SKM-1 (cell line): ENCODE measurements around the gene TPM1.

Source experiments
- DNase-seq: peaks from one replicate; lab custom pipeline; 2025; ENCODE audit not compliant: unreplicated experiment; lab: John Stamatoyannopoulos, UW

The TPM1 gene

DNA sequence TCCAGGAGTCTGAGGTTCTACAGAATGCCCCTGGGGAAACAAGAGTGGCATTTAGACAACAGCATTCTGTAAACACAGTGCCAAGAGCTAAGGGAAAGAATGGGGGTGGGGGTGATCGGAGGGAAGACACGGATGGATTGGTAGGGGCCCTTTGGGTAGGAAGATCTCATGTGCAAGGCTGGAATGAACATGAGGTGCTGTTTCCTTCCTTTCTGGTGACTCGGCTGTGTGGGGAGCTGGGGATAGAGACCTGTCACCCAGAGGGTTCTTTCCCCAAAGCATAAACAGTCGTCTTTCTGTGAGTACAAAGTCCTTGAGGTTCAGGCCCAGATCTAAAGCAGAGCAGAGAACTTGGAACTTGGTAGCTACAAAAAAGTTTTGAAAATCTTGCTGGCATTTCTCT is 11.7 kb downstream of the TPM1 start:
- no peak for DNase-seq

DNA sequence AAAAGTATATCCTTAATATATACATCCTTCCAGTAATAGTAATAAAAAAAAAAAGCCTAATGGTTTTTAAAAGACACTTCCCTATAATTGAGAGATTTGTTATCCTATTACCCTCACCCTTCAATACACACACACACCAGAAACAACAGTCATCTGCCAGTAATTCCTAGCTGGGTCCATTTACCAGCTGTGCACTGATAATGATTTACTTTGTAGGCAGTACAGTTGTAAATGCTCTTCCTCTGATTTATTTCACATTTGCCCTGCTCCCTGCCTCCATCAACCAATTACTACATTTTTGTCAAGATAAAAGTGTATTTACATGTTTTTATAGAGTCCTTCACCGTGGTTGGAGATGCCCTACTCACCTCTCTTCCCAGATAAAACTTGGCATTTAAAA is 12.4 kb downstream of the TPM1 start:
- no peak for DNase-seq

DNA sequence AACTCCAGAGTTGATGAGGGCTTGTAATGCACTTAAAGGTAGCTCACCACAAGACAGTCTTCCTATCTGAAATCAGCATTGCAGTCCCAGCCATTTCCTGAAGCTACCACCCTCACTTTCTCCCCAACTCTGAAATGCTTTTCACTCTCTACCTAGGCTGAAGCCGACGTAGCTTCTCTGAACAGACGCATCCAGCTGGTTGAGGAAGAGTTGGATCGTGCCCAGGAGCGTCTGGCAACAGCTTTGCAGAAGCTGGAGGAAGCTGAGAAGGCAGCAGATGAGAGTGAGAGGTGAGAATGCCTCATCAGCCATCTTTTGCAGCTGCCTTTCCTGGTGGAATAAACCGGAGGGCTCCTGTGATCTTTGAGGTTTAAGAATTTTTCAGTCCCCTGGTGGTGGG is 14.3 kb downstream of the TPM1 start:
- no peak for DNase-seq

DNA sequence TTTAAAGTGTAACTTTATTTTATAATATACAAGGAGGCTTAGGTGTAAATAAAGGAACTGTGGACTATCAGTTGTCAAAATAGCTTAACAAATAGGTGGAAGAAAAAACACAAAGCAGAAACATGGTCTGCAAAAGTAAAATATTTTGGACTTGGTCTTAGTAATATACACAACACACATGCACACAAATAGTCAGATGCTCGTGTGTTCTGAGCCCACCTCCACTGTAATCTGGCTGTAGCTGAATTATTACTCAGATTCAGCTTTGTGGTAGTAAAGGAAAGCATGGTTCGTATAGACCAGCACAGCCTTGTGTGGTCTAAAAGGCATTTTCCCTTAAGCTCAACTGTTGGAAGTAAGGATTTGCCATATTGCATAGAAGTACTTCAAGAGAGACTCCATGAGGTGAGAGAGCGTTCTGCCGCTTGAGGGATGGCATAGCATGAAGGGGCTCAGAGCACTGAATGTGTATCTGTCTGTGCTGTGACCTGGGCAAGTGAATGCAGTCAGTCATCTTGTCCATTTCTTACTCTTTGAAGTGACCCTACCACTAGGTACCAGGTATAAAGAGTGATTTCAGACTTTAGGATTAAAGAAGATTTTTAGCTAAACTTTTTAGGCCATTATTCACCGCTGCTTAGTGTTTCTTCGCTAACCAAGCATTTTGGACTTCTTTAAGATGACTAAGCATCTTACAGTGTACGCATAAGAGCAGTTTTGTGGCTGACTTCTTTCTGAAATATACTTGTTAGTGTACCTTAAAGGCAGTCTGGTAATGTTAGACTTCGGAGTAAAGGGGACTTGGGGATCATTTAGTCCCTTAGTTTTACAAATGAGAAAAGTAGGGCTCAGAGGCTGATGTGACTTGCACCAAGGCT is 15.2 kb downstream of the TPM1 start:
- DNase-seq: no peak

DNA sequence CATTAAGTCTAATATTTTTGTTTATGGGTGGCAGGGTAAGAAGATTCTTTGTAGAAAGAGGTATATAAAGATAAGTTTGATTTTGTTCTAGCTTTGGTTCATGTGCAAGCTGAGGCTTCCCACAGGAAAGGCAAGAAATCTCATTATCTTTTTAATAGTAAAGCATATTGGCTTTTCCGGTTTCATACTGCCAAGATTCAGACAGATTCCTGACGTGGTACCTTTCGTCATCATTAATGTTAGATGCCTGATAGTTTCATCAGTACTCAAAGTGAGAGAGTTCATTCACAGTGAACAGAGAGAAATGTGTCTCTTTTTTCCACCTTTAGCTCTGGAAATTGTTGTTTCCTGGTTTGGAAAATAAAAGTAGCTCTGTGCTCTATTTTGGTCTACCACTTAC is 16.5 kb downstream of the TPM1 start:
- no peak for DNase-seq

DNA sequence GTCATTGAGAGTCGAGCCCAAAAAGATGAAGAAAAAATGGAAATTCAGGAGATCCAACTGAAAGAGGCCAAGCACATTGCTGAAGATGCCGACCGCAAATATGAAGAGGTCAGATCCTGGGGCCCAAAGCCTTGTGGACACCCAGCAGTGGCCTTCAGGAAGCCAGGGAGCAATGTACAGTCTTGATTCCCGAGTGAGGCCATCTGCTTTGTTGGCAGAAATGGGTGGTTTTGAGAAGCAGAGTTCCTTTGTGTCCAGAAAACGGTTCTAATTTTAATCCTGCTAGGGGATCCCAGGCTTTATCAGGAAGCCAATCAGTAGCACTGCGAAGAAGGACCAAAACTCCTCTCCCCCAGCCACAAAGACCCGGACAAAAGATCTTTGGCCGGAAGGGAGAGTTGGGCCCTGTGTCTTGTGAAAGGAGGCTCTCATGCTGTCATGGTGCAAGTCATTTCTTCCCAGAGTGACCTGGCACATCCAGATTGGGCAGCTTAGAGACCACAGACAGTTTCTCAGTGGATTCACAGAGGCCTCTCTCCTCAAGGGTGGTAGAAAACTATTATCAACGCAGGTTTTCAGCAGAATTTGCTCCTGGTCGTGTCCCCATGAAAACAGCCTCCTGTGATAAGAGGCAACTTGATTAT is 17.1 kb downstream of the TPM1 start:
- no peak for DNase-seq

DNA sequence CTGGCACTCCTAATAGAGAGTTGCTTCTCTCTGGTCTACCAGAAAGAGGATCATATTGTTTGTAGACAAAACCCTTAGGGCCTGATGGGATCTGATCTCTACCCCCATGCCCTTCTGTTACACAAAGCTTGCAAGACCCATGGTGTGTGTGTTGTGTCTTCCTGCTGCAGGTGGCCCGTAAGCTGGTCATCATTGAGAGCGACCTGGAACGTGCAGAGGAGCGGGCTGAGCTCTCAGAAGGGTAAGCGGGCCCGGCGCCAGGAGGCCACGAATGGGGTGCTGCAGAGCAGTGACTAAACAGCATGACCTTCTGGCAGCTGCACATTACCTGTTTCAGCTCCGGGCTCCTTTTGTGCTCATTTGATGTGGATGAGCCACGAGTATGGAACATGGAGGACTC is 18.2 kb downstream of the TPM1 start:
- DNase-seq: no peak

DNA sequence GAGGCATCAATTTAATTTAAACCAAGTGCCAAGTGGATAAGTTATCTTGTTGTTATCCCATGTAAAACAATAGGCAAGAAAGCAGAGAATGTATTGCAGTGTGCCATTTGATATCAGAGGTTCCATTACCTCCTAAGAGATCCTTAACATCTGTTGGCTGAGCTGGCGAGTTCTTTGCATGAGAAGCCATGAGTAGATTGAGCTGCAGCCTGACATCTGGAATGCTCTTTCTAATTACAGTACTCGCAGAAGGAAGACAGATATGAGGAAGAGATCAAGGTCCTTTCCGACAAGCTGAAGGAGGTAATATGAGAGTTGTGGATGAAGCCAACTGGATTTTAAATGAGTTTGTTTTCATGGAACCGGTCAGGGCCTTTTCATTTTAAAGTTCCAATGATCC is 19.4 kb downstream of the TPM1 start:
- DNase-seq: no peak

DNA sequence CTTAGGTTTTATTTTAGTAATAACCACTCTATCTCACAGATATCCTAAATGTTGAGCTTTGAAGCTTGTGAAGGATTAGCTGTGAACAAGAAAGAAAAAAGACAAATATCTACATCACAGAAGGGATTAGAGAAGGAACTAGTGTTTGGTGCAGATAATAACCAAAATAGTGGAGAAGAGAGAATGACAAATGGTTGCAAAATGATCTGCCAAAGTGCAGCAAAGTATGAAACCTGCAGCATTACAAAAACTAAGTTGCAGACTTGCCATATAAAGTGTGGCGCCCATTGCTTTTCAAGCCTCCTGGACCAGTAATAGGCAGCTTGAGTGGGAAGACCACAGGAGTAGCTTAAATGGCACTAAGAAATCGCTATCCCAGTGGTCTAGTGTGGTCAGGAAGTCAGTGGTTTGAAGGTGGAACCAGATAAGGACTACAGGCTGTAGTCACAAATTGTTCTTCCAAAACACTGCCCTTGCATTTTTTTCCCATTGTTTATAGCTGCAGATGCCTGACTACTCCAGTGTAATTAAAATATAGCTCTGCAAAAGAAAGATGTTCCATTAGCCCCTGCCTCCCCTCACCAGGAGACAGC is 20.7 kb downstream of the TPM1 start:
- no peak for DNase-seq

DNA sequence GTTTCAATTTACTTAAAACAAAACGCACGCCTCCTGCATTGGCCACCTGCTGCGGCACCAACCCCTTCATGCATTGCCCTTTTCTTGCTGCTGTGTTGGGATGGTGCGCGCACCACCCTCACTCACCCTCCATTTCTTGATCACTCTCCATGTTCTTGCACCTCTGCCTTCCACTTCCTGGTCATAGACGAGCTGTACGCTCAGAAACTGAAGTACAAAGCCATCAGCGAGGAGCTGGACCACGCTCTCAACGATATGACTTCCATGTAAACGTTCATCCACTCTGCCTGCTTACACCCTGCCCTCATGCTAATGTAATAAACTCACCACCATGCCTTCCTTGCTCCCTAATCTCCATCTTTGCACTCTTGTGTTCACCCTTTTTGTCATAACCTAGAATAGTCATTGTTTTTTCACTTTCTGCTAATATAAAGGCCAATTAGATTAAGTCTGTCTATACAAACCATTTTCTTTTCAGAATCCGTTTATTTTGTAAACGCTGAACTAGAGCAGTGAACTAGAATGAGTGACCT is 21.4 kb downstream of the TPM1 start:
- no peak for DNase-seq

DNA sequence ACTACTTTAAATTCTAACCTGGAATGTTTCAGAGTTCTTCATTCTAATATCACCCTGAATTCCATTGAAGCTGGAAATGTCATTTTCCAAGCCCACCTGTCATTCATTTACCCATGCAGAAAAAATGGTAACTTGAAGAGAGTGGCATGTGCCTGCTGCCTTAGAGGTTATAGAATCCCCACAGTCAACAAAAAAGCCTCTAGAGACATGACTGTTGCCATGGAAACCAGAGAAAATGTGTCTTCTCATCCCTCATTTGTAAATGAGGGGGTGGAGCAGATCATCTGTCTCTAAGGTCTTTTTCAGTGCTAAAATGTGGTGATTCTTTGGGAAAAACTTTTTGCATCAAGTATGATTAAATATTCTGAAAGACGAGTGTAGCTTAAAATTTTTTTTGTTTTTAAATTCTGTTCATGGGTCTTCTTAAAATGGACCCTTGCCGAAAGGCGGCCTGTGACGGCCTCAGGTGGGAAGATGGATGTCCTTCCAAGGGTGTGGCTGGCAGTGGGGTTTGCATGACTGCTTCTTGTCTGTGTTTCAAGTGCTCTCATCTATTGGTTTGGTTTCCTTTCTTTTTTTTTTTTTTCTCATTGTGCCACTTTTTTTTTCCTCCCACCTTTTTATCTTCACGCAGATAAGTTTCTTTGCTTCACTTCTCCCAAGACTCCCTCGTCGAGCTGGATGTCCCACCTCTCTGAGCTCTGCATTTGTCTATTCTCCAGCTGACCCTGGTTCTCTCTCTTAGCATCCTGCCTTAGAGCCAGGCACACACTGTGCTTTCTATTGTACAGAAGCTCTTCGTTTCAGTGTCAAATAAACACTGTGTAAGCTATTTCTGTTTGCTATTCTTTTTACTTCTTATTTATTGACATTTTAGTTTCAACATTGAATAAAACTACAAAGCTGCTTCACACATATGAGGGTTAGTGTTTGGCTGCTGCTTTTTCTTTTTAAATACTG is 23.0 kb downstream of the TPM1 start:
- DNase-seq: no peak

DNA sequence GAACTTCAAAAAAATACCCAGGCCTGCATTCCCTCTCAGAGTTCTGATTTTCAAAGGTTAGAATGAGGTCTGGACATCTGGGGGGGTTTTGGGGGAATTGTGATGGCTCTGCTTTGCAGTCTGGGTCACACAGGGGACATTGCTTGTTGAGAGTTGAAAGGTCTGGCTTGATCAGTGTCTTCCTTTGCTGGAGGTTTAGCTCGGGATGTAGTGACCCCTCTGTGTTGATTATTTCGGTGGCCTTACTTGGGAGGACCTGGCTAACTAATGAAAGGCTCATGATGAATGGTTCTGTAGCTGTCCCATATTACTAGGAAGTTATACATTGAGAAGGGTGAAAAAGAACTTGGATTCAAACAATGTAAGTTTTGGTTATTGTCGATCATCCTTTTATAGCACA is 23.7 kb downstream of the TPM1 start:
- no peak for DNase-seq

DNA sequence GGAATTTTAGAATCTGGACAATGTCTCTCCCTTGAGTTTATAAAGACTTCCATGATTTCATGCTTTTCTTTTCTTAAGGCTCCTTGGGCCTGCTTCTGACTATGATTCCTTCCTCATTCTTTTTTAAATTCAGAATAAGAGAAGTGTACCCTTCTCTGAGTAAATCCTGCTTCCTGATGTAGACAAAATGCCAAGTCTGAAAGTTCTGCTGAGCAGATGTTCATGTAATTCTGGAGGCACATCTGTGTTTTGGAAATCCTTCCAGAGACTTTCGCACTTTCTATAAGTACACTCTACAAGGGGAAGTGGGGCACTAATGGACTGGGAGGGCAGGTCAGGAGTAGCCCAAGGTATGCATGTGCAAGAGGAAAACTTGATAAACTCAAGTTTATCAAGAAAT is 24.8 kb downstream of the TPM1 start:
- DNase-seq: no peak

DNA sequence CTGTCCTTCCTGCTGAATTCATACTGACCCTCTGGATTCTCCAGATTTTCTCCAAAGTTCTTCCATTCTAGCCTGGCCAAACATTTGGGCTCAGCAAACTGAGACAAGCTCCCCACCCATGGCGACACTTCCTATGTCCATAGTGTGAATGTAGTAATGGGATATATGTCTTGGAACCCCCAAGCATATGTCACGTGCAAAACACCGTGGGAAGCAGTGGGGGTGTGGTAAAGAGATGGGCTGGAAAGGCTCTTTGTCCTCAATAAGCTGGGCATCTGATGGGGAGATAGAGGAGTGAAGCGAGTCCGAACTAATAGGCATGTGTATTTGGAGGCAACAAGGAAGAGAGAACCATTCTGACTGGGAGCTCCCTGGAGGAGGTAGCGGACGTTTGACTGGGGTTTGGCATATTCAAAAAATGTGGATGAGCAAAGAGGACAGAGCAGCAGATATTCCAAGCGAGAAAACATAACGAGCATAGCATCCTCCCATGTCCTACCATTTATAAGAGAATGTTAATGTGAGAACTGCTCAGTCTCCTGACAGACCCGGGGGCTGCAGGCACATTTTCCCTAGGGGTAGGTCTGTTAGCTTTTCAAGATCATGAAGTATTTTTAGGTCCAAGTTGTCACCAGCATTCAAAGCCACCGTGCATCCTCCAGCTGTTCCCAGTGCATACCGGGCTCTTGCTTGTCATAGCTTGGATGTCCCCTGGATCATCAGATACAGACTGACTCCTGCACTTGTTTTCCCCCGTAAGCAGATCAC is 25.6 kb downstream of the TPM1 start:
- no peak for DNase-seq

DNA sequence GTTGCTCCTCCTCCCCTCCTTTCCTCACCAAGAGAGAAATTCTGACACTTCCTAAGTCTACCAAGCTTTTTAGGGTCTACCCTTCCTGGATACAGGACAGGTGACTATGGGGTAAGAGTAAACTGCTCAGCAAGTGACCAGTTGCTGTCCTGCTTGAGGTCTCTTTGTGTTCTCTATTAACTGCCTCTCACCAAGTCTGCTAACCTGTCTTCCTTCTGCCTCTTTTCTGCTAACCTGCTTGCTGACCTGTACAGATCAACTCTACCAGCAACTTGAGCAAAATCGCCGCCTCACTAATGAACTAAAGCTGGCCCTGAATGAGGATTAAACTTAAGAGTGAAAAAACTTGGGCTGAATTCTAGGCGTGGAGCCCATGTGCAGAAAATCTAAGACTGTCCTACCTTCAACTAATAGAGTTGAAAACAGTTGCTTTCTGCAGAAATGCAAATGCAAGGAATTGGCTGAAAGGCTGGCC is 27.1 kb downstream of the TPM1 start:
- DNase-seq: no peak

DNA sequence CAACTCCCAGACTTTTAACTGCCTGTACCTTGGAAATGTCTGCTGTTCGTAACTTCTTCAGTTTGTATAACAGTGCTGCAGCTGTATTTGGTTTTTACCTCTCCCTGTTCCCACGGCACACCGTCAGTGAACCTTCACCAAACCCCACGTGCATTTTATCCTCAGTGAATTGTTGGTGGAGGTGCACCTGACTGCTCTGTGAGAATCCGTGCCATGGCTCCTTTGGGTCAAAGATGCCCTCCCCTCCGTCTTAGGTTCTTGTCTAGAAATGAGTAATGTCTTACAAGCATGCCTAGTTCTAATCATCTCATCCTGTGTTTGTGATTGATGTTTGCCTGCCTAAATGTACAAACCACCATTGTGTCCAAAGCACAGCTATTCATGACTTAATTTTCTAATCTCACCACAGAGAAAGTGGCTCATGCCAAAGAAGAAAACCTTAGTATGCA is 28.2 kb downstream of the TPM1 start:
- no peak for DNase-seq

DNA sequence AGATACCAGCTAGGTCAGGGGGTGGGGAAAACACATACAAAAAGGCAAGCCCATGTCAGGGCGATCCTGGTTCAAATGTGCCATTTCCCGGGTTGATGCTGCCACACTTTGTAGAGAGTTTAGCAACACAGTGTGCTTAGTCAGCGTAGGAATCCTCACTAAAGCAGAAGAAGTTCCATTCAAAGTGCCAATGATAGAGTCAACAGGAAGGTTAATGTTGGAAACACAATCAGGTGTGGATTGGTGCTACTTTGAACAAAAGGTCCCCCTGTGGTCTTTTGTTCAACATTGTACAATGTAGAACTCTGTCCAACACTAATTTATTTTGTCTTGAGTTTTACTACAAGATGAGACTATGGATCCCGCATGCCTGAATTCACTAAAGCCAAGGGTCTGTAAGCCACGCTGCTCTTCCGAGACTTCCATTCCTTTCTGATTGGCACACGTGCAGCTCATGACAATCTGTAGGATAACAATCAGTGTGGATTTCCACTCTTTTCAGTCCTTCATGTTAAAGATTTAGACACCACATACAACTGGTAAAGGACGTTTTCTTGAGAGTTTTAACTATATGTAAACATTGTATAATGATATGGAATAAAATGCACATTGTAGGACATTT is 28.9 kb downstream of the TPM1 start:
- DNase-seq: no peak

DNA sequence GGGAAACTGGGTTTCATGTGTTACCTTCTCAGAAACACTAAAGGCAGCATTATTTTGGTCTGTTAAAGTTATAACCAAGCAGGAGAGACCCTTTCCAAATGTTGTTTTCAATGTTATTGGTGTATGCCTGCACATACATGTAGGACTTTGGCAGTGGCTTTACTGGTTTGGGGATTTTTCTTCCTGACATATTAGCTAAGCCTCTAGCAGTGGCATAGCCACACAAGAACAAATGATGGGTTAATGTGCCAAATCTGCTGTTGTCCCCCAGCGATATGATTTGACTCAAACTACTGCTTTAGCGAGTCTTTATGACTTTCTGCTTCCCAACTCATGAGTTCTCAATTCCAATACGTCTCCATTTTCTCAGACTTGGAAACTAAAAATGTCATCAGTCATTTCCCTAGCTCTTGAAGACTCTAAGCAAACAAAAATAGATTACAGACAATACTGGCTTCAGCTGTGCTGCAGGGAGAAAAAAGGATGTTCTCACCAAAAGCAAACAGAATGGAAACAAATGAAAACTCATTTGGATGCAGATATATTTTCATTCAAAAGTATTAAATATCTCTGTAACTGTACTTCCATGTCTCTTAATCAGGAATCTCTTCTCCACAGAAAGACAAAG is 29.6 kb downstream of the TPM1 start:
- DNase-seq: no peak

DNA sequence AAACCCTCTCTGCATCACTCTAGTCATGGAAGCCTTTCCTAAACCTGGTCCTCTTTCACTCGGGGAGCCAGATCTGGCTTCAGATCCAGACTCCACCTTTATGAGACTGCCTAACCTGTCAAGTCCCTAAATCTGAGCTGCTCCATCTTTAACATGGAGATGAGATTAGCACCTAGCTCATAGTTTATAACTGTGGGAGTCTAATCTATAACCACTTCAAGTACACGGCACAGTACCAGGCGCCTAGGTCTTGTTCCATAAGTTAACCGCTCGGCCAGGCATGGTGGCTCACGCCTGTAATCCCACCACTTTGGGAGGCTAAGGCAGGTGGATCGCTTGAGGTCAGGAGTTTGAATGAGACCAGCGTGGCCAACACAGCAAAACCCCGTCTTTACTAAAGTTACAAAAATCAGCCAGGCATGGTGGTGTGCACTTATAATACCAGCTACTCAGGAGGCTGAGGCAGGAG is 30.3 kb downstream of the TPM1 start:
- no peak for DNase-seq
